Muscle of leg (tissue), 11 donors: ENCODE results near the gene AKR1C4. TPM values are rescaled to one million over a fixed set of nuclear protein-coding genes. Genes with fewer than 3 reads are reported as not detected.
A peak's percentile ranks its signal among the peaks of the same experiment; 100 is the strongest.
"Not testable (repeated sequence)": the region's sequence is repeated elsewhere in the genome, so short reads cannot be mapped to it uniquely, and the experiment has no call there.

Source experiments
- DNase-seq: peaks from one replicate; pipeline ENCODE4 v3.0.0; 2013
- H3K27ac ChIP-seq: one replicate; pipeline ENCODE4 v1.5.1; 2013; ENCODE audit warnings: mild to moderate bottlenecking, low read length, control low read depth
- H3K27me3 ChIP-seq: one replicate; pipeline ENCODE4 v1.6.1; 2013; ENCODE audit warnings: low read length; ENCODE audit not compliant: control insufficient read depth, insufficient read depth
- H3K36me3 ChIP-seq: one replicate; pipeline ENCODE4 v1.6.1; 2013; ENCODE audit warnings: low read length; ENCODE audit not compliant: control insufficient read depth, insufficient read depth
- H3K4me1 ChIP-seq: one replicate; pipeline ENCODE4 v1.6.1; 2013; ENCODE audit warnings: low read length; ENCODE audit not compliant: control insufficient read depth, insufficient read depth
- H3K4me3 ChIP-seq: one replicate; pipeline ENCODE4 v1.5.1; 2013; ENCODE audit warnings: low read length, control low read depth
- H3K9me3 ChIP-seq: replicated peaks from 2 replicates; pipeline ENCODE4 v1.6.1; 2013; ENCODE audit warnings: low read depth, low read length; ENCODE audit not compliant: control insufficient read depth
- WGBS: methylation state at CpG from one replicate; pipeline ENCODE4 v1.1.5; 2013; ENCODE audit warnings: missing lambda C conversion rate; ENCODE audit not compliant: insufficient coverage; 5-methylcytosine and 5-hydroxymethylcytosine counted together
- polyA plus RNA-seq, 8 donors: library from polyadenylated mRNA; unstranded; fragments of 120-200 nt; gene quantifications; one replicate each; pipeline versions ENCODE4 v1.2.1 to v1.2.3, GENCODE V29; 2013; ENCODE audit warnings: inconsistent platforms in 1 of 8, low replicate concordance in 1 of 8; ENCODE audit not compliant: insufficient read length in 8 of 8, insufficient read depth in 1 of 8
- total RNA-seq: library from RNA; stranded (reverse); fragments of 120-200 nt; gene quantifications from one replicate; pipeline ENCODE4 v1.2.4, GENCODE V29; 2013

The AKR1C4 gene
- total and polyA plus RNA-seq, 9 donors: not detected

DNA sequence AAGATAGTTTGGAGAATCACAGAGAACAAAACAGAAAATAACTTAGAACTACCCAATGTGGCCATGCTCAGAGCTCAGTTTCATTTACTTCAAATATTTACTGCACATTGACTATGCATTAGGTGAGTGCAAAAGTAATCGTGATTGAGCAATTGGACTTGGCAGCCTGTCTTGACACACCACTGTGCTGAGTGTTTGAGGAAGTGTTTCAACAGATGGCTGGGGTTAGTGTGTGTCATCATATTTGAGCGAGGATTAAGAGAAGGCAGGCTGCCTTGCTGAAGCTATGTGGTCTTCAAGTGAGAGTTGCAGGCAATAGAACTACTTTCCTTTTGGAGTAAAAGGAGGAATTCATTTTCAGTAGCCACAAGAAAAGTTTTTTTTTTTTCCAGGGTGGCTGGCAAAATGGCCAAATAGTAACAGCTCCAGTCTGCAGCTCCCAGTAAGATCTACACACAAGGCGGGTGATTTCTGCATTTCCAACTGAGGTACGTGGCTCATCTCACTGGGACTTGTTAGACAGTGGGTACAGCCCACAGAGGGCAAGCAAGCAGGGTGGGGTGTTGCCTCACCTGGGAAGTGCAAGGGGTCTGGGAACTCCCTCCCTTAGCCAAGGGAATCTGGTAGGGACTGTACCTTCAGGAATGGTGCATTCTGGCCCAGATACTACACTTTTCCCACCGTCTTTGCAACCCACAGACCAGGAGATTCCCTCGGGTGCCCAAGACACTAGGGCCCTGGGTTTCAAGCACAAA is 37.6 kb downstream of the AKR1C4 start:
- Histone ChIP-seq H3K9me3 (no peaks in the 10 kb centered on the region), H3K36me3 (no peaks in the 10 kb centered on the region), H3K27ac (no peak overlapping the region), H3K27me3 (no peaks in the 10 kb centered on the region), H3K4me3 (no peak overlapping the region), H3K4me1 (no peaks in the 10 kb centered on the region)
- peak; percentile 80 for DNase-seq
- WGBS: 56% methylated on average over 4 of the region's 6 CpGs

DNA sequence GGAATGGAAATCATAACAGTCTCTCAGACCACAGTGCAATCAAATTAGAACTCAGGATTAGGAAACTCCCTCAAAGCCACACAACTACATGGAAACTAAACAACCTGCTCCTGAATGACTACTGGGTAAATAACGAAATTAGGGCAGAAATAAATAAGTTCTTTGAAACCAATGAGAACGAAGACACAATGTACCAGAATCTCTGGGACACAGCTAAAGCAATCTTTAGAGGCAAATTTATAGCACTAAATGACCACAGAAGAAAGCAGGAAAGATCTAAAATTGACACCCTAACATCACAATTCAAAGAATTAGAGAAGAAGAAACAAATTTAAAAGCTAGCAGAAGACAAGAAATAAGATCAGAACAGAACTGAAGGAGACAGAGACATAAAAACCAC is 40.9 kb downstream of the AKR1C4 start:
- not testable (repeated sequence) for H3K9me3 ChIP-seq, DNase-seq, H3K27ac ChIP-seq, H3K27me3 ChIP-seq, H3K4me3 ChIP-seq, H3K4me1 ChIP-seq, H3K36me3 ChIP-seq
- WGBS: no CpG with 5 or more reads among the region's 2 CpGs

DNA sequence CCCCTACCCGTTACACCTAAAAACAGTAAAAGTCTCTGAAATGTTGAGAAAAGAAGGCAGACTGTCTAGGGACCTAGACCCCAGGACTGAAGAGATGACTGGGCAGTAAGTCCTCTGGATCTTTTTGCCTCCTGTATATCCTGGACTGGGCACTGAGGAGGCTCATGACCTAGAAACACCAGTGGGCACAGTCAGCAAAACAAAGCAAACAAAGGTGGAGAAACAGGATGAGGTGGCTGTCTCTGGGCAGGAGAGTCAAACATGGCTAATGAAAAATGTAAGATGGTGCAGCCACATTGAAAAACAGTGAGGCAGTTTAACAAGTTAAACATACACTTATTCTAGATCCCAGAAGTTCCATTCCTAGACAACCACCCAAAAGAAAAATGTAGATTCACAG is 45.9 kb downstream of the AKR1C4 start:
- no peaks in the 10 kb centered on the region for H3K4me1 ChIP-seq
- no peak for DNase-seq
- no peak overlapping the region for H3K4me3 ChIP-seq
- no CpG with 5 or more reads among the region's 1 CpG for WGBS
- no peaks in the 10 kb centered on the region for H3K27me3 ChIP-seq
- H3K36me3 ChIP-seq: no peaks in the 10 kb centered on the region
- H3K27ac ChIP-seq: no peak overlapping the region
- no peaks in the 10 kb centered on the region for H3K9me3 ChIP-seq

DNA sequence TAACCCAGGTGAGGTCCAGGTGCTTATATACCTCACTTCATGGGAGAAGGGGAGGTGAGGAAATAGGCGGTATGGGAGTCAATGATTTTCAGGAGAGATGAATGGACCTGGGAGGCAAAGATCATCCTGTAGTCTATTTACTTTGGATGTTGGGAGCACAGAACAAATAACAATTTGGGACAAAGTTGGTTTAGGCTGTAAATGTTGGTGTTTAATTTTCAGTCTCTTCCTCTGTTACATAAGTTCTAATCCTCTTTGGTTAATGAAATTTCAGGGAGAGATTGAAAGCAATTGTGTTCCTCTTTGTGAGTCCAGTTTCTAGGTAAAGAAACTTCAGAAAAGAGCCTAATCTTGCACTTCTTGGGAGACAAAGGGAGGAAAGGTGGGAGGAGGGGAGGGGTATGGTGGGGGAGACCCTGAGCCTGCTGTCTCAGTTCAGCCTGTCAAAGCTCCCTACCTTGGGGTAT is 46.9 kb downstream of the AKR1C4 start:
- WGBS: 100% methylated on average over 1 of the region's 1 CpG
- H3K27me3 ChIP-seq: no peaks in the 10 kb centered on the region
- no peak overlapping the region for H3K4me3 ChIP-seq
- no peak overlapping the region for H3K27ac ChIP-seq
- no peaks in the 10 kb centered on the region for H3K36me3 ChIP-seq
- no peak for DNase-seq
- no peaks in the 10 kb centered on the region for H3K4me1 ChIP-seq
- no peaks in the 10 kb centered on the region for H3K9me3 ChIP-seq

DNA sequence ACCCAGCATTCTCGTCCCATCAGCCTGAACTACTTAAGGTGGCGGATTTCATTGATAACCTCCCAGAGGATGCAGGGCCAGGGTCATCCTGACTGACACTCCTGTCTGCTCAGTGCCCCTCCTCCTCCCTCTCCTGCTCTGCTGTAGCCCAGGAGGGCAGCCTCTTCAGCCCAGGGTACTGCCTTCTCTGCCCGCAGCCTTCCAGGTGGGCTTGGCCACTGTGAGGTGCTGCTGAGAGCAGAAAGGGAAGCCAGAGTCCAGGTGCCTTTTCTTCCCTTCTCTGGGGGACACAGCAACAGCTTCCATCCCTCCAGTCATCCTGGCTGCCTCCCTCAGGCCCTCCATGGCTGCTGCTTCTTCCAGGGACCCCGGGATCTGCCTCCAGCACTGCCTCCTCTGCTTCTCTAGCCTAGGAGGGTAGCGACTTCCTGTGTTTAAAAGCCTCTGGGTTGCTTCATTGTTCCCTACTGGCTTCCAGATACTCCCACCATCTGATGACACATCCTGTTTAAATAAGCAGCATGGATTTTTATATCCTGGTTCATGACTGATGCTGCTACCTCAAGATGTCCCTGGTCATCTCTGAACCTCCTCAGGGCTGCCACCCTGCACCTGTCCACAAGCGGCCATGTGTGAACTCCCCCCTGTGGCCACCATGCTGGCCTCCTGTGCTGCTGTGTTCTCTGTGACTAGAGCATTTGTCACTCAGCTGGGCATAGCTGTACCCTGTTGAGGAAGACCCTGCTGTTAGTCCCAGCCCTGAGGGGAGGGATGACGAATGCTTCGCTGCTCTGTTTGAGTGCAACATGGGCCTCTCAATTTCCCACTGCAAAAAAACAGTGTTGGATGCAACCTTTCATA is 55.8 kb downstream of the AKR1C4 start:
- 50% methylated on average over 3 of the region's 8 CpGs for WGBS
- Histone ChIP-seq H3K36me3 (no peaks in the 10 kb centered on the region), H3K4me1 (no peaks in the 10 kb centered on the region), H3K4me3 (no peak overlapping the region), H3K27me3 (no peaks in the 10 kb centered on the region), H3K9me3 (no peaks in the 10 kb centered on the region), H3K27ac (no peak overlapping the region)
- DNase-seq: no peak

DNA sequence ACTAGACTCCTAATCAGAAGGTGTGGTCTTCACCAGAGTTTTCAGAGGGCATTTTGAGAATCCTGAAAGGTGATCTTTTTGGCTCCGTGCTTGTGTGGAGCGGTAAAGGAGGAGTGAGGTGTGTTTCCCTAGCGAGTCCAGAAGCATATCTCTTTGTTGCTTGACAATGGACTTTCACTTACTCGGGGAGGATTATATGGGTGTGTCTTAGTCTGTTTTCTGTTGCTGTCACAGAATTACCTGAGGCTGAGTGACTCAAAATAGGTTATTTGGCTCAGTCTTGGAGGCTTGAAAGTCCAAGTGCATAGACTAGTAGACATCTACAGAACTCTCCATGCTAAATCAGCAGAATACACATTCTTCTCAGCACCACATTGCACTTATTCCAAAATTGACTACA is 57.9 kb downstream of the AKR1C4 start:
- Histone ChIP-seq H3K4me1 (no peaks in the 10 kb centered on the region), H3K27ac (no peak overlapping the region), H3K36me3 (no peaks in the 10 kb centered on the region), H3K4me3 (no peak overlapping the region), H3K9me3 (no peaks in the 10 kb centered on the region), H3K27me3 (no peaks in the 10 kb centered on the region)
- 79% methylated on average over 3 of the region's 4 CpGs for WGBS
- no peak for DNase-seq

DNA sequence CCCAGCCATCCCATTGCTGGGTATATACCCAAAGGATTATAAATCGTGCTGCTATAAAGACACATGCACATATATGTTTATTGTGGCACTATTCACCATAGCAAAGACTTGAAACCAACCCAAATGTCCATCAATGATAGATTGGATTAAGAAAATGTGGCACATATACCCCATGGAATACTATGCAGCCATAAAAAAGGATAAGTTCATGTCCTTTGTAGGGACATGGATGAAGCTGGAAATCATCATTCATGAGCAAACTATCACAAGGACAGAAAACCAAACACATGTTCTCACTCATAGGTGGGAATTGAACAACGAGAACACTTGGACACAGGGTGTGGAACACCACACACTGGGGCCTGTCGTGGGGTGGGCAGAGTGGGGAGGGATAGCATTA is 61.1 kb downstream of the AKR1C4 start:
- not testable (repeated sequence) for H3K27ac ChIP-seq, DNase-seq, H3K27me3 ChIP-seq, H3K4me3 ChIP-seq, H3K9me3 ChIP-seq, H3K36me3 ChIP-seq, H3K4me1 ChIP-seq
- WGBS: no CpG with 5 or more reads among the region's 3 CpGs

DNA sequence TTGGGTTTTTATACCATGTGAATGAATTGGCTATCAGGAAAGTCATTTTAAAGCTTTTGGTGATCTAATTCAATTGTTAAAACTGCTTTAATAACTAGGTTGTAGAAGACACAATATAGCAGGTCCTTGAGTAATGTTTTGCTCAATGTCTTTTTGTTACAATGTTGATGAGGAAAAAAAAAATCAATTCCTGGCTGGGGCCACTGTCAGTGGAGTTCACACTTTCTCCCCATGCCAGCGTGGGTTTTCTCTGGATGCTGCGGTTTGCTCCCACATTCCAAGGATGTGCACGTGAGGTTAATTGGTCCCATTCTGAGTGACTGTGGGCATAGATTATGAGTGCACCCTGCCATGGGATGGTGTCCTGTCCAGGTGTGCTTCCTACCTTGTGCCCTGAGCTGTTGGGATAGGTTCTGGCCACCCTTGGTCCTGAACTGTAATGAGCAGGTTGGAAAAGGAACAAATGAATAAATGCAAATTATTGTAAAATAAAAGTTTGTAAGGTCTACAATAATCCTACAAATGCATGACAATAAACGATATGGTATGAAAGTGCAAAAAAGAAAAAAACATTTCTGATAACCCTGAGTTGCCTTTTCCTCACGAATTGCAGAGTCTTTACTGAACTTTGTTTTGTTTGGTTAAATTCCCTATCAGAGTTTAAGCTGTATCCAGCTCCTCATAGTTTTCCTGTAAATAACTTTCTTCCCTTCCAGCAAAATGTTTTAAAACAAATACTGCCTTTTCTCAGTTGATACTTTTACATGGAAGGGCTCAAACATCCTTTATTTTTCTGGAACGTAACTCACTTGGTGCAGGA is 62.7 kb downstream of the AKR1C4 start:
- no peaks in the 10 kb centered on the region for H3K4me1 ChIP-seq
- H3K9me3 ChIP-seq: no peaks in the 10 kb centered on the region
- H3K27ac ChIP-seq: no peak overlapping the region
- DNase-seq: no peak
- H3K4me3 ChIP-seq: no peak overlapping the region
- no peaks in the 10 kb centered on the region for H3K36me3 ChIP-seq
- H3K27me3 ChIP-seq: no peaks in the 10 kb centered on the region
- 87% methylated on average over 3 of the region's 6 CpGs for WGBS

DNA sequence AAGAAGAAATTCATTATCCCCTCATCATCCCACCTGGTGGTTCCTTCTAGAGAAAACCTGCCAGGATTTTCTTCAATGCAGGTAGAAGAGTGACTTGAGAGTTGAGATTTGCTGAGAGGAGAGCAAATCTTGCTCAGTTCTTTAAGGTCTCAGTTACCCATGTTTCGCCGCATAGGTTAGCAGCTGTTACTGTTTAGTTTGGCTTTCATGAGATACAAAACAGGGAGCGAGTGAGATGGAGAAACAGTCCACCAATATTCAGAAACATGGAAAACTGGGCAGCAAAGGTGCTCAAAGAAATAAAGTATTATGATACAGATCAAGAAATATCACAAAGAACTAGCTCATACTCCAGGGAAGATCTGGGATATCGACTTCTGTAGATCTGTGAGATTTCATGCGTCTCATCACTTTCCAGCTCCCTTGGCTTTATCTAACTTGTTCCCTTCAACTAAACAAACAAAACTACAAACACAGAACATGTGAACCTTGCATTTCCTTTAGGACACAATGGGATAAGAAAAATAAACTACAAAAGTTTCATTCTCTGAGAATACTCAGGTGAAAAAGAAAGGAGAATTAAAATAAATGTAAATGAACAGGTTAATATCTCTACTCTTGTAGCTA is 63.4 kb downstream of the AKR1C4 start:
- Histone ChIP-seq H3K27ac (no peak overlapping the region), H3K4me3 (no peak overlapping the region), H3K9me3 (no peaks in the 10 kb centered on the region), H3K27me3 (no peaks in the 10 kb centered on the region), H3K4me1 (no peaks in the 10 kb centered on the region), H3K36me3 (no peaks in the 10 kb centered on the region)
- no peak for DNase-seq
- WGBS: no CpG with 5 or more reads among the region's 5 CpGs
